GM12872 (cell line): ENCODE data around the gene PARD3B.

Source experiments
- TF ChIP-seq, protein P1 (sequence below): IDR thresholded peaks from 3 replicates; pipeline ENCODE4 v1.5.1; 2011; ENCODE audit warnings: low read depth, mild to moderate bottlenecking, low read length, moderate library complexity; ENCODE audit not compliant: insufficient read depth

PARD3B gene

DNA sequence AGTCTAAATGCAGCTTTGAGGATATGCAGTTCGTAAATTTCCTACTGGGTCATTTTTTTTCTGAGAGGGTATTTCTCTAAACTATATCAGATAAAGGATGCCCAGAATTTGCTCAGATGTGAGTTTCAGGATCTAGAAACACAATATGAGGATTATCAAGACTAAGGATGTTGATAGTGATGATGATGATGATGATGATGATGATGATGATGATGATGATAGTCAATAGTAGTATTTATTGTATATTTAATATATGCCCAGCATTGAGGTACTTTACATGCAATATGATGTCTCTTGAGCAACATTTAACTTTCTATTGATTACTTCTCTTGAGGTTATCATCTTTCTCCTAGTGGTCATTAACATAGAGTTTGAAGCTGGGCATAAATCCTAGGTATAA, 914.9 kb downstream of the PARD3B start:
- TF ChIP-seq, protein P1, sequence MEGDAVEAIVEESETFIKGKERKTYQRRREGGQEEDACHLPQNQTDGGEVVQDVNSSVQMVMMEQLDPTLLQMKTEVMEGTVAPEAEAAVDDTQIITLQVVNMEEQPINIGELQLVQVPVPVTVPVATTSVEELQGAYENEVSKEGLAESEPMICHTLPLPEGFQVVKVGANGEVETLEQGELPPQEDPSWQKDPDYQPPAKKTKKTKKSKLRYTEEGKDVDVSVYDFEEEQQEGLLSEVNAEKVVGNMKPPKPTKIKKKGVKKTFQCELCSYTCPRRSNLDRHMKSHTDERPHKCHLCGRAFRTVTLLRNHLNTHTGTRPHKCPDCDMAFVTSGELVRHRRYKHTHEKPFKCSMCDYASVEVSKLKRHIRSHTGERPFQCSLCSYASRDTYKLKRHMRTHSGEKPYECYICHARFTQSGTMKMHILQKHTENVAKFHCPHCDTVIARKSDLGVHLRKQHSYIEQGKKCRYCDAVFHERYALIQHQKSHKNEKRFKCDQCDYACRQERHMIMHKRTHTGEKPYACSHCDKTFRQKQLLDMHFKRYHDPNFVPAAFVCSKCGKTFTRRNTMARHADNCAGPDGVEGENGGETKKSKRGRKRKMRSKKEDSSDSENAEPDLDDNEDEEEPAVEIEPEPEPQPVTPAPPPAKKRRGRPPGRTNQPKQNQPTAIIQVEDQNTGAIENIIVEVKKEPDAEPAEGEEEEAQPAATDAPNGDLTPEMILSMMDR = no peak

DNA sequence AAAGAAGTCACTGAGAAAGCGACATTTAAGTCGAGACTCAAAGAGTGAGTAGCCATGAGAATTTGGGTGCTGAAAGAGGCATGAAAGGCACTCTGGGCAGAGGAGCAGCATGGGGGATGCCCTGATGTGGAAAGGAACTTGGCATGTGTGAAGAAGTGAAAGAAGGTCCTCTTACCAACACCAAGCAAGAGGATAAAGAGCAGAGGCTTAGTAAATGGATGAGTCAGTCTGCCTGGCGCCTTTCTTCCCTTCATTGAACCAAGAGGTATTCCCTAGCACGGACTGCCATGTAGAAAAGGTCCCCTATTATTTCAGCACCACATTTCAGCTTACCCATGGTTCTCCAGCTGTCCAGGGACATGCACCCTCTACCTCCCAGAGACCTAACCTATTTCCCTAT, 915.9 kb downstream of the PARD3B start:
- TF ChIP-seq, protein P1 = no peak

DNA sequence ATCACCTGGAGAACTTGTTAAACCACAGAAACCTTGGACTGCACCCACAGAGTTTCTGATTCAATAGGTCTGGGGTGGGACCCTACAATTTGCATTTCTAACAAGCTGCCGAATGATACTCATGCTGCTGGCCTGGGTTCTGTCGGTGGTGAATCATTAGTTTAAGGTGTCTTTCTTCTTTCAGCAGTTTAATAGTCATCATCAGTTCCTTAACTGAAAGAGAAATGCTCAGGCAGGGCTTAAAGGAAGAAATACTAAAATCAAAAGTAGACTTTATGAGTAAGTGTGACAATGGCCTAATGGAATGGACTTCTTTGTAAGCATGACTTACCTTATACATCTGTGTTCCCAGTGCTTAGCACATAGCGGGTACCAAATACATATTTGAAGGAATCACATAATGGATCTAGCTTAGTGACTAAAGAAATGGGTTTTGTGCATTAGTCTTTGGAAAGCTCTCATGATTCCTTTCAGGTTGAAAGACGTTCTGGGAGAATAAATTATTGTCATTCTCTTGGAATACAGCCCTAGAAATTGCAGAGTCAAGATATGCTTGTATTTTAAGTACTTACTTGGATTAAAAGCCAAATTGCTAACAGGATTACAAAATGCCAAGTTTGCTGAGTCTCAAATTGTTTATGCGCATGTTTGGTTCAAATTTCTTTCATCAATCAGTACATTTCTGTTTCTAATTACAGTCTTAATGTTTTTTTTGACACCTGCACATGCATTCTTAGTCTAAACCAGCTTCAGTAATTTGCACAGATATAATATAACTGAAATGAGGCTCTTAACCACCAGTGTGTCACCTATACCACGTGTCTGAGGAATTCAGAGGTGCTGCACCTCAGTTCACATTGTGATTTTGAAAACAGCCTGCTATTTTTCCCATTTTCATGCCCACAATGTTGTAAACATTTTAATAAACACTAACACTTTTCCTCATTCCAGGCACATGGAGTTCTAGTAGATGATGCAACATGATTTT, 916.7 kb downstream of the PARD3B start:
- TF ChIP-seq, protein P1 = no peak

DNA sequence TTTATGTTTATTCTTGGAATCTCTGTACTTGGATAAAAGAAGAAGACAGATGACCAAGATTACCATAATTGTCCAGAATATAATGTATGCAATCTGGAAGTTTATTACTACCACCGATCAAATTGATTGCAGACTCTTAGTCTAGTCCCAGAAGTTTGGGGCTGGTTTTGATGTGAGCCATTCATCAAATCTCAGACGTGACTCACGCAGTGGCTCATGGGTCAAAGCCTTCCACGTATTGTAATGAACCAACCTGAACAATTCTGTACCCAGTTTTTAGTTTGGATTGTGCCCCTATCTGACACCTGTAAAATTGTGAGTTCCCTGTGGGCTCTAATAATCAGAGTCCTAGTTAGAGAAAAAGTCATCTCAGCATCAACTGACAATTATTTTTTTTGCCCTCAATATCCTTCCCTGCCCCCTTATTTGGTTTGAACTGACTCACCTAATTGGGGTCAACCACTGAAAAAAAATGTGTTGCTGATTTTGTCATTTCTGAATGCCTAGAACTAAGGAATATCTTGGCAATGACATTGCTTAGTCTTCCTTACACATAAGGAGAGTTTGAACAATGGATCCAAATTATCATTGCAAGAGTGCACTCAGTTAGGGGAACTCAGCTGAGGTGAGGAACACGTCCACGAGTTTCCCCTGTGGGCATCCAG, 917.5 kb downstream of the PARD3B start:
- TF ChIP-seq, protein P1 = no peak

DNA sequence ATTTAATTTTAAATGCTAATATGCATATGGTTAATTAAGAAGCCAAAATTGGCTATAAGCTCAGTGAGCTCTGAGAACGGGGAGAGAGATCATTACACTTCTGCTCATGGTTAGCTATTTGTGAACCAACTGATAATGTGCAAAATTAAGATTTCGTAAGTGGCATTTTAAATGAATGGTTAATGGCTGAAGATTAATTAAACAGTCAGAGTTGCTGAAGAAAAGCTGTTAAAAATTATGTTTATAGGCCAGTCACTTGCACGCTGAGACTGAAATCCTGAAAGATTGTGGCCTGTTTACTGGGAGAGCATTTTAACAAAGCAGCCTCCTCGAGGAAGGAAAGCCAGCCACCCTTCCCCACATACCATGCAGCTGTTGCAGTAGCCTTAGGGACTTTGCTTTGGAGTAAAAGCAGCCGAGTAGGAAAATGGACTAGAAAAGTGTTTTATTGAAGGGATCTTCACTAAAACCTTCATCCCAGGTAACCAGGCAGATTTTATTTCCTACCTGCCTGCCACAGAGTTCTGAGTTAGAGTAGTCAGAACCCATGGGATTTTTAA, 918.3 kb downstream of the PARD3B start:
- TF ChIP-seq, protein P1 = no peak

DNA sequence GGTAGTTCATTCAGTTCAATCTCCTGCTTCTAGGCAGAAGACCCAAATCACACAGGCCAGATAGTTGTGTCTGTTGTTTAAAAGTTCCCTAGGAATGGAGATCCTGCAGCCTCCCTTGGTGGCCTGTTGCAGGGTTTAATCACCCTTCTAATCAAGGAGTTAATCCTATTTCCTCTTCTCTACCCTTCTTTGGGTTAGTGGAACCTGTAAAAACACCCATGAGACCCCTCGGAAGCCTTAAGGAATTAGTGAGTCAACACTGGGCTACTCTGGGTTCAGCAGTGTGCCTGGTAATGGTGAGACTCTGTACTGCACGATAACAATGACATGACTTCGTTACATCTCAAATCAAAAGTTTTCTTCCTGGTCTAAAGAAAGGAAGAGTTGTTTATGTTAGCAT, 919.4 kb downstream of the PARD3B start:
- TF ChIP-seq, protein P1 = no peak

DNA sequence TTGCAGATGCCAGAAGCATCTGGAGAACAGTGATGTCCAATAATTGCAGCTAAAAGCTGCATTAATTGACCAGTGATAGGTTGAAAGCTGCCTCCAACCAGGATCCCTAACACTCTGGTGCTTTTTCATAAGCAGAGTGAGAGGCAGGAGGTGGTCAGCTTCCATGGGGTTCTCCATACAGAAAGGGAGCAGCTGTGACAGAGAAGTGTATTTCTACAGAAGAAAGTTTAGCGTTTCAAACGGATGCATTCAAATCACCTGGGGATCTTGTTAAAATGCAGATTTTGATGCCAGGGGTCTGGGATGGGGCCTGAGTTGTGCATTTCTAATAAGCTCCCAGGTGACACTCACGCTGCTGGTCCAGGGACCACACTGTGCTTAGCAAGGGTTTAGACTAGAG, 920.5 kb downstream of the PARD3B start:
- TF ChIP-seq, protein P1 = no peak
